Kidney (tissue), 14 donors: ENCODE measurements around the gene ZP2. TPM values are rescaled to one million over a fixed set of nuclear protein-coding genes. Genes with fewer than 3 reads are reported as not detected.

ENCODE experiments used
- DNase-seq, 5 donors: peaks; one replicate each; pipeline ENCODE4 v3.0.0-alpha.2; 2013 to 2020
- FAIRE-seq: peaks from 2 replicates; lab custom pipeline; 2012; peaks lifted over from hg19 to GRCh38; lab: Jason Lieb, UNC
- H3K27ac ChIP-seq, 2 donors: one replicate each; pipeline ENCODE4 v1.7.0; 2013; ENCODE audit warnings: low read depth in 2 of 2, low read length in 2 of 2, inconsistent platforms in 1 of 2
- H3K27me3 ChIP-seq: one replicate; pipeline ENCODE4 v1.7.1; 2013; ENCODE audit warnings: low read length, inconsistent platforms; ENCODE audit not compliant: control insufficient read depth, insufficient read depth
- H3K36me3 ChIP-seq, 3 donors: one replicate each; pipeline versions ENCODE4 v1.7.0 to v1.7.1; 2013; ENCODE audit warnings: low read length in 3 of 3, control low read depth in 1 of 3, inconsistent platforms in 1 of 3; ENCODE audit not compliant: insufficient read depth in 3 of 3, control insufficient read depth in 2 of 3
- H3K4me1 ChIP-seq, 3 donors: one replicate each; pipeline versions ENCODE4 v1.7.0 to v1.7.1; 2013; ENCODE audit warnings: low read length in 3 of 3, inconsistent platforms in 1 of 3, low read depth in 1 of 3; ENCODE audit not compliant: control insufficient read depth in 2 of 3, insufficient read depth in 2 of 3
- H3K4me3 ChIP-seq, 3 donors: one replicate each; pipeline versions ENCODE4 v1.7.0 to v1.8.1; 2013; ENCODE audit warnings: low read length in 3 of 3, control low read depth in 1 of 3, inconsistent platforms in 1 of 3
- H3K9ac ChIP-seq, 3 donors: one replicate each; pipeline versions ENCODE4 v1.7.0 to v1.7.1; 2013; ENCODE audit warnings: low read length in 3 of 3, control low read depth in 1 of 3, inconsistent platforms in 1 of 3
- H3K9me3 ChIP-seq, 3 donors: one replicate each; pipeline versions ENCODE4 v1.7.0 to v1.7.1; 2013; ENCODE audit warnings: low read length in 3 of 3, control low read depth in 1 of 3, inconsistent platforms in 1 of 3; ENCODE audit not compliant: control insufficient read depth in 2 of 3, insufficient read depth in 1 of 3
- CTCF ChIP-seq: IDR thresholded peaks from 3 replicates; pipeline ENCODE4 v1.5.1; 2012; ENCODE audit warnings: mild to moderate bottlenecking, moderate library complexity, borderline replicate concordance; ENCODE audit not compliant: insufficient read depth; ENCODE audit errors: extremely low read depth
- intact Hi-C: fragments of 100-400 bp; cut with DNase I; formaldehyde crosslinking; loops from one replicate; pipeline ENCODE4 v1.11.1; 2022
- polyA plus RNA-seq: library from polyadenylated mRNA; stranded (reverse); fragments of 350-450 nt; fragmentation: Illumina TruSeq; extraction: RNeasy Lipid Tissue Mini Kit (QIAGEN cat#74804); gene quantifications from one replicate; pipeline ENCODE4 v1.2.3, GENCODE V29; 2014; ENCODE audit warnings: low read depth, low replicate concordance; ENCODE audit not compliant: insufficient read depth
- total RNA-seq: library from RNA; stranded (reverse); fragmentation: NEBNext Ultra II Directional; extraction: Animal tissue kit (Norgen Biotek cat#: 25700); gene quantifications from one replicate; pipeline ENCODE4 v1.2.1, GENCODE V29; 2021
- donor health status: control.
- donor health status: control.
- donor health status: control.
- donor health status: control.
- donor health status: control.
- donor health status: DM: yes; HTN: yes; CAD: no.
- donor health status: Normal renal cell carcinoma (clear cell type).

ZP2 gene
- total and polyA plus RNA-seq, 2 donors from 2014 or later, result not detected

GRCh38 chr16:21179983-21180365, 31.4 kb downstream of the ZP2 start:
- FAIRE-seq (peak; percentile 3), DNase-seq (no peak)
- Histone ChIP-seq H3K9me3 (no peaks in the 10 kb centered on the region), H3K9ac (no peak overlapping the region), H3K27ac (no peak overlapping the region), H3K4me1 (no peaks in the 10 kb centered on the region), H3K4me3 (no peak overlapping the region), H3K36me3 (peaks cover 0 to 18% (median 6%) of the 10 kb centered on the region in 3 donors), H3K27me3 (no peaks in the 10 kb centered on the region)
- intact Hi-C loops, result no loop called here
- TF ChIP-seq CTCF, result no peak

GRCh38 chr16:21179126-21179982, 32.0 kb downstream of the ZP2 start:
- H3K27ac ChIP-seq, result peak overlapping the region in 1 of 2 donors; percentile 20
- no peak for DNase-seq
- peaks cover 0 to 24% (median 6%) of the 10 kb centered on the region in 3 donors for H3K36me3 ChIP-seq
- no peaks in the 10 kb centered on the region for H3K27me3 ChIP-seq
- H3K4me3 ChIP-seq, result no peak overlapping the region
- H3K9me3 ChIP-seq, result no peaks in the 10 kb centered on the region
- FAIRE-seq, result no peak
- no peaks in the 10 kb centered on the region for H3K4me1 ChIP-seq
- no peak overlapping the region for H3K9ac ChIP-seq
- TF ChIP-seq CTCF, result no peak
- intact Hi-C loops, result no loop called here

GRCh38 chr16:21175397-21175796, 36.0 kb downstream of the ZP2 start:
- Histone ChIP-seq H3K27me3 (no peaks in the 10 kb centered on the region), H3K27ac (no peak overlapping the region), H3K9me3 (no peaks in the 10 kb centered on the region), H3K4me1 (no peaks in the 10 kb centered on the region), H3K9ac (no peak overlapping the region), H3K4me3 (no peak overlapping the region), H3K36me3 (peaks cover 0 to 28% (median 7%) of the 10 kb centered on the region in 3 donors)
- TF ChIP-seq CTCF, result no peak
- DNase-seq, result no peak
- intact Hi-C loops, result no loop called here
- FAIRE-seq, result no peak
